Activated CD8-positive, alpha-beta T cell treated with anti-CD3 and anti-CD28 coated beads, Interleukin-2, amount 10 ng/mL, durations not matched to agents 7 days and 5 days (primary cell): ENCODE data around the gene FCAR. TPM values are rescaled to one million over a fixed set of nuclear protein-coding genes. Genes with fewer than 3 reads are reported as not detected.
"Not testable (repeated sequence)": the region's sequence is repeated elsewhere in the genome, so short reads cannot be mapped to it uniquely, and the experiment has no call there.

ENCODE experiments used
- ATAC-seq: fragments of 150-1000 bp; cut with Tn5 transposase; one replicate; pipeline ENCODE4 v1.10.0; 2021; ENCODE audit warnings: moderate library complexity
- CTCF ChIA-PET: fragments of 350-600 bp; sonication (Branson Sonifier 250); formaldehyde crosslinking; loops from one replicate; lab custom pipeline; 2021; ENCODE audit warnings: antibody characterized with exemption; lab: Charles Lee
- POLR2A ChIA-PET: fragments of 350-600 bp; sonication (Branson Sonifier 250); formaldehyde crosslinking; loops from one replicate; lab custom pipeline; 2021; ENCODE audit warnings: antibody characterized with exemption; lab: Charles Lee
- DNase-seq: peaks from one replicate; pipeline ENCODE4 v3.0.0-alpha.2; 2020
- H3K27ac Mint-ChIP-seq: one replicate; pipeline ENCODE4 v1.8.0; 2021; ENCODE audit warnings: mild to moderate bottlenecking, mixed read lengths
- H3K27me3 Mint-ChIP-seq: one replicate; pipeline ENCODE4 v1.8.0; 2021; ENCODE audit warnings: low read depth, mixed read lengths
- H3K36me3 Mint-ChIP-seq: one replicate; pipeline ENCODE4 v1.8.0; 2021; ENCODE audit warnings: low read depth, mixed read lengths
- H3K4me1 Mint-ChIP-seq: one replicate; pipeline ENCODE4 v1.8.0; 2021; ENCODE audit warnings: low read depth, mixed read lengths
- H3K4me3 Mint-ChIP-seq: one replicate; pipeline ENCODE4 v1.8.0; 2021; ENCODE audit warnings: mild to moderate bottlenecking, mixed read lengths
- H3K9me3 Mint-ChIP-seq: one replicate; pipeline ENCODE4 v1.8.0; 2022; ENCODE audit warnings: mixed read lengths; ENCODE audit not compliant: insufficient read depth
- total RNA-seq, 2 experiments: library from RNA; stranded (reverse); gene quantifications; one replicate each; pipeline ENCODE4 v1.2.3, GENCODE V29; 2021

The FCAR gene
- total RNA-seq, 2 experiments from 2014 or later, result not detected

GRCh38 chr19:54859421-54859820 is 14.6 kb upstream of the FCAR start:
- peaks cover 12% of the 10 kb centered on the region for H3K27me3 Mint-ChIP-seq
- CTCF ChIA-PET, H3K4me3 Mint-ChIP-seq, H3K27ac Mint-ChIP-seq, POLR2A ChIA-PET, H3K9me3 Mint-ChIP-seq, DNase-seq, H3K36me3 Mint-ChIP-seq, ATAC-seq, H3K4me1 Mint-ChIP-seq: not testable (repeated sequence)

GRCh38 chr19:54863459-54863858 is 10.6 kb upstream of the FCAR start:
- DNase-seq, H3K9me3 Mint-ChIP-seq, POLR2A ChIA-PET, H3K27me3 Mint-ChIP-seq, ATAC-seq, H3K27ac Mint-ChIP-seq, H3K4me3 Mint-ChIP-seq, CTCF ChIA-PET, H3K4me1 Mint-ChIP-seq, H3K36me3 Mint-ChIP-seq: not testable (repeated sequence)

GRCh38 chr19:54871696-54872095 is 2.3 kb upstream of the FCAR start:
- Mint-ChIP-seq H3K9me3 (no peaks in the 10 kb centered on the region), H3K27ac (no peak overlapping the region), H3K27me3 (peaks cover 19% of the 10 kb centered on the region), H3K36me3 (no peaks in the 10 kb centered on the region), H3K4me1 (peaks cover 8% of the 10 kb centered on the region), H3K4me3 (no peak overlapping the region)
- DNase-seq (no peak), ATAC-seq (no peak)
- CTCF ChIA-PET, result interaction anchor here (1.1 kb wide), 1 partner anchor 10 kb away, joined by 4 read pairs; no protein-coding TSS in a partner anchor
- POLR2A ChIA-PET, result no interaction called here

- Mint-ChIP-seq H3K27me3 (peaks cover 34% of the 10 kb centered on the region), H3K4me3 (no peak overlapping the region), H3K4me1 (peaks cover 8% of the 10 kb centered on the region), H3K36me3 (no peaks in the 10 kb centered on the region), H3K27ac (no peak overlapping the region), H3K9me3 (no peaks in the 10 kb centered on the region)
- ChIA-PET CTCF (no interaction called here), POLR2A (no interaction called here)
- no peak for DNase-seq
- no peak for ATAC-seq
Measured at GRCh38 chr19:54875506-54875905, 1.5 kb downstream of the FCAR start.

GRCh38 chr19:54877471-54877870 is 3.4 kb downstream of the FCAR start:
- Mint-ChIP-seq H3K4me3 (no peak overlapping the region), H3K27me3 (peaks cover 34% of the 10 kb centered on the region), H3K36me3 (no peaks in the 10 kb centered on the region), H3K4me1 (peaks cover 18% of the 10 kb centered on the region), H3K27ac (no peak overlapping the region), H3K9me3 (no peaks in the 10 kb centered on the region)
- CTCF ChIA-PET, result no interaction called here
- DNase-seq, result no peak
- ATAC-seq, result no peak
- POLR2A ChIA-PET, result no interaction called here

GRCh38 chr19:54881884-54882283 is 7.8 kb downstream of the FCAR start:
- H3K27ac Mint-ChIP-seq, result no peak overlapping the region
- no peaks in the 10 kb centered on the region for H3K36me3 Mint-ChIP-seq
- peaks cover 24% of the 10 kb centered on the region for H3K27me3 Mint-ChIP-seq
- ChIA-PET CTCF (interaction anchor here (0.7 to 2.2 kb wide), 21 partner anchors 9 to 404 kb away, joined by 3 to 13 read pairs (median 4); partner anchors contain the start of gene RDH13), POLR2A (interaction anchor here (0.6 kb wide), 1 partner anchor 92 kb away, joined by 3 read pairs; no protein-coding TSS in a partner anchor)
- DNase-seq, result no peak
- H3K4me3 Mint-ChIP-seq, result no peak overlapping the region
- ATAC-seq, result no peak
- H3K4me1 Mint-ChIP-seq, result peaks cover 21% of the 10 kb centered on the region
- no peaks in the 10 kb centered on the region for H3K9me3 Mint-ChIP-seq

GRCh38 chr19:54882758-54883157 is 8.7 kb downstream of the FCAR start:
- peaks cover 17% of the 10 kb centered on the region for H3K27me3 Mint-ChIP-seq
- DNase-seq, result peak; percentile 56
- peak overlapping the region; percentile 65 for H3K4me3 Mint-ChIP-seq
- H3K27ac Mint-ChIP-seq, result peak overlapping the region; percentile 92
- H3K4me1 Mint-ChIP-seq, result peaks cover 21% of the 10 kb centered on the region
- ChIA-PET POLR2A (no interaction called here), CTCF (interaction anchor here (1.8 to 2.2 kb wide), 2 partner anchors 91 to 206 kb away, joined by 4 to 6 read pairs; no protein-coding TSS in a partner anchor)
- ATAC-seq, result peak; percentile 92
- no peaks in the 10 kb centered on the region for H3K9me3 Mint-ChIP-seq
- H3K36me3 Mint-ChIP-seq, result no peaks in the 10 kb centered on the region

GRCh38 chr19:54883228-54883627 is 9.2 kb downstream of the FCAR start:
- Mint-ChIP-seq H3K36me3 (no peaks in the 10 kb centered on the region), H3K4me1 (peaks cover 21% of the 10 kb centered on the region), H3K4me3 (no peak overlapping the region), H3K27ac (peak overlapping the region; percentile 92), H3K27me3 (peaks cover 14% of the 10 kb centered on the region), H3K9me3 (no peaks in the 10 kb centered on the region)
- ChIA-PET POLR2A (no interaction called here), CTCF (no interaction called here)
- DNase-seq (no peak), ATAC-seq (no peak)

GRCh38 chr19:54888239-54888638 is 14.2 kb downstream of the FCAR start:
- DNase-seq, result no peak
- no peak overlapping the region for H3K4me3 Mint-ChIP-seq
- ChIA-PET CTCF (no interaction called here), POLR2A (no interaction called here)
- no peaks in the 10 kb centered on the region for H3K36me3 Mint-ChIP-seq
- no peak for ATAC-seq
- peaks cover 3% of the 10 kb centered on the region for H3K4me1 Mint-ChIP-seq
- H3K27me3 Mint-ChIP-seq, result peaks cover 2% of the 10 kb centered on the region
- no peaks in the 10 kb centered on the region for H3K9me3 Mint-ChIP-seq
- H3K27ac Mint-ChIP-seq, result no peak overlapping the region

- CTCF ChIA-PET, result interaction anchor here (1.3 kb wide), 1 partner anchor 9 kb away, joined by 3 read pairs; no protein-coding TSS in a partner anchor
- H3K4me3 Mint-ChIP-seq, result no peak overlapping the region
- no peak for DNase-seq
- H3K4me1 Mint-ChIP-seq, result no peaks in the 10 kb centered on the region
- no peak overlapping the region for H3K27ac Mint-ChIP-seq
- ATAC-seq, result no peak
- H3K36me3 Mint-ChIP-seq, result no peaks in the 10 kb centered on the region
- POLR2A ChIA-PET, result no interaction called here
- H3K27me3 Mint-ChIP-seq, result peaks cover 2% of the 10 kb centered on the region
- H3K9me3 Mint-ChIP-seq, result no peaks in the 10 kb centered on the region
Measured at GRCh38 chr19:54889566-54889965, 15.5 kb downstream of the FCAR start.

- Mint-ChIP-seq H3K4me3 (no peak overlapping the region), H3K36me3 (no peaks in the 10 kb centered on the region), H3K9me3 (no peaks in the 10 kb centered on the region), H3K27me3 (peaks cover 8% of the 10 kb centered on the region), H3K27ac (no peak overlapping the region), H3K4me1 (no peaks in the 10 kb centered on the region)
- POLR2A ChIA-PET, result no interaction called here
- no peak for ATAC-seq
- DNase-seq, result no peak
- CTCF ChIA-PET, result no interaction called here
Measured at GRCh38 chr19:54893406-54893805, 19.4 kb downstream of the FCAR start.

GRCh38 chr19:54894106-54894505 is 20.1 kb downstream of the FCAR start:
- POLR2A ChIA-PET, H3K9me3 Mint-ChIP-seq, ATAC-seq: not testable (repeated sequence)

GRCh38 chr19:54896036-54896435 is 22.0 kb downstream of the FCAR start:
- Mint-ChIP-seq H3K27ac (no peak overlapping the region), H3K36me3 (no peaks in the 10 kb centered on the region), H3K4me3 (no peak overlapping the region), H3K27me3 (peaks cover 6% of the 10 kb centered on the region), H3K4me1 (no peaks in the 10 kb centered on the region), H3K9me3 (no peaks in the 10 kb centered on the region)
- CTCF ChIA-PET, result no interaction called here
- POLR2A ChIA-PET, result no interaction called here
- ATAC-seq (no peak), DNase-seq (no peak)

More at GRCh38 chr19:54894106-54894505, 20.1 kb downstream of the FCAR start:
- CTCF ChIA-PET, H3K4me3 Mint-ChIP-seq, H3K27me3 Mint-ChIP-seq, H3K36me3 Mint-ChIP-seq, H3K27ac Mint-ChIP-seq, DNase-seq, H3K4me1 Mint-ChIP-seq: not testable (repeated sequence)
